OCI-LY3 (cell line): Measurements from ENCODE around the gene DAP.

Source experiments
- CTCF ChIP-seq: fragments of 200-600, 300-600 bp; sonication (generic); IDR thresholded peaks from 2 replicates; pipeline ENCODE4 v1.5.1; 2014; ENCODE audit warnings: antibody characterized with exemption, low read length, low read depth
- EZH2phosphoT487 ChIP-seq: fragments of 200-600 bp; shearing (Covaris generic); IDR thresholded peaks from 2 replicates; pipeline ENCODE4 v1.6.1; 2018; ENCODE audit warnings: antibody characterized with exemption, mixed run types, low read depth

- TF ChIP-seq CTCF (no peak), EZH2phosphoT487 (no peak)
Observed at GRCh38 chr5:10724781-10725507, 36.1 kb downstream of the DAP start.
